HG02943 (cell line): ENCODE measurements around the gene SMARCD1.
"Not testable (repeated sequence)": the region's sequence is repeated elsewhere in the genome, so short reads cannot be mapped to it uniquely, and the experiment has no call there.

ENCODE experiments used
- ATAC-seq: cut with Tn5 transposase; IDR thresholded peaks from one replicate; pipeline ENCODE4 v1.9.1; 2021; ENCODE audit warnings: mild to moderate bottlenecking, low read depth, moderate library complexity; ENCODE audit not compliant: unreplicated experiment

SMARCD1 gene

GRCh38 chr12:50121641-50122040, 36.5 kb downstream of the SMARCD1 start:
- ATAC-seq: no peak

GRCh38 chr12:50123203-50123602, 38.1 kb downstream of the SMARCD1 start:
- no peak for ATAC-seq

- ATAC-seq: no peak
Observed at GRCh38 chr12:50127546-50127945, 42.4 kb downstream of the SMARCD1 start.

- no peak for ATAC-seq
Observed at GRCh38 chr12:50129290-50129689, 44.1 kb downstream of the SMARCD1 start.

GRCh38 chr12:50132505-50133135, 47.5 kb downstream of the SMARCD1 start:
- no peak for ATAC-seq

GRCh38 chr12:50142993-50143392, 57.9 kb downstream of the SMARCD1 start:
- ATAC-seq: no peak

GRCh38 chr12:50145439-50145838, 60.3 kb downstream of the SMARCD1 start:
- ATAC-seq: no peak

- ATAC-seq: no peak
Observed at GRCh38 chr12:50147281-50147680, 62.1 kb downstream of the SMARCD1 start.

GRCh38 chr12:50148011-50148410, 62.9 kb downstream of the SMARCD1 start:
- ATAC-seq: not testable (repeated sequence)

GRCh38 chr12:50149311-50149710, 64.2 kb downstream of the SMARCD1 start:
- ATAC-seq: no peak
